Sigmoid colon (tissue), 4 donors: ENCODE results near the gene BET1L.
"Not testable (repeated sequence)": the region's sequence is repeated elsewhere in the genome, so short reads cannot be mapped to it uniquely, and the experiment has no call there.

ENCODE experiments used
- CTCF ChIP-seq, 4 experiments: fragments of 450-650 bp in 3 of 4; fragments of 200-600 bp in 1 of 4; IDR thresholded peaks; one replicate each; pipeline ENCODE4 v1.5.1; 2016 to 2019; ENCODE audit warnings: antibody characterized with exemption in 4 of 4, mild to moderate bottlenecking in 3 of 4, moderate library complexity in 2 of 4
- EP300 ChIP-seq, 4 donors: sonication (generic); formaldehyde crosslinking; IDR thresholded peaks; one replicate each; pipeline ENCODE4 v1.6.1; 2017; ENCODE audit warnings: antibody characterized with exemption in 4 of 4
- POLR2A ChIP-seq, 2 donors: fragments of 450-650 bp; IDR thresholded peaks; one replicate each; pipeline ENCODE4 v1.6.1; 2016; ENCODE audit warnings: antibody characterized with exemption in 2 of 2, mild to moderate bottlenecking in 2 of 2, moderate library complexity in 2 of 2

DNA sequence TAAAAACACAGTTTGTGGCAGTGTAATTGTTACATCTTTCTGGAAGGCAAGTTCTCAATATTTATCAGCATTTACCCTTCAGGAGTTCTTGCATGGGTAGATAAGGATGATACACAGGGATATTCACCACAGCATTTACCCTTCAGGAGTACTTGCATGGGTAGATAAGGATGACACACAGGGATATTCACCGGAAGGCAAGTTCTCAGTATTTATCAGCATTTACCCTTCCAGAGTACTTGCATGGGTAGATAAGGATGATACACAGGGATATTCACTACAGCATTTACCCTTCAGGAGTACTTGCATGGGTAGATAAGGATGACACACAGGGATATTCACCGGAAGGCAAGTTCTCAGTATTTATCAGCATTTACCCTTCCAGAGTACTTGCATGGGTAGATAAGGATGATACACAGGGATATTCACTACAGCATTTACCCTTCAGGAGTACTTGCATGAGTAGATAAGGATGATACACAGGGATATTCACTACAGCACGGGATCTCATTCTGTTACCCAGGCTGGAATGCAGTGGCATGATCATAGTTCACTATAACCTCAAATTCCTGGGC, 13.5 kb upstream of the BET1L start:
- not testable (repeated sequence) for TF ChIP-seq CTCF, EP300, POLR2A (IDR thresholded peaks at IDR 0.05)
